Measurements from ENCODE around the gene PDIA6.

The PDIA6 gene

GRCh38 chr2:10777842-10778723 lies 34.5 kb downstream of the PDIA6 start:
- TF ChIP-seq ZFX (IDR thresholded peaks at IDR 0.05; ENCODE audit: borderline replicate concordance) = no peak
- no peak for TF ChIP-seq CTCF (IDR thresholded peaks at IDR 0.05)
- peak overlapping the region; percentile 59 for H3K27ac ChIP-seq

- H3K27ac ChIP-seq = peak overlapping the region; percentile 59
Observed at GRCh38 chr2:10777111-10777841, 35.3 kb downstream of the PDIA6 start.

GRCh38 chr2:10776231-10776977 lies 36.2 kb downstream of the PDIA6 start:
- H3K27ac ChIP-seq = peak overlapping the region; percentile 59
- TF ChIP-seq CTCF (IDR thresholded peaks at IDR 0.05) = no peak
- no peak for TF ChIP-seq ZFX (IDR thresholded peaks at IDR 0.05; ENCODE audit: borderline replicate concordance)

More at GRCh38 chr2:10777111-10777841, 35.3 kb downstream of the PDIA6 start:
- TF ChIP-seq ZFX (IDR thresholded peaks at IDR 0.05; ENCODE audit: borderline replicate concordance) = no peak
- no peak for TF ChIP-seq CTCF (IDR thresholded peaks at IDR 0.05)

GRCh38 chr2:10775831-10776230 lies 36.8 kb downstream of the PDIA6 start:
- H3K27ac ChIP-seq = peak overlapping the region; percentile 59; the same call in 1 of the 2 replicates
- TF ChIP-seq CTCF (IDR thresholded peaks at IDR 0.05) (no peak), ZFX (IDR thresholded peaks at IDR 0.05; ENCODE audit: borderline replicate concordance) (no peak)

- no peak for TF ChIP-seq CTCF (IDR thresholded peaks at IDR 0.05)
- TF ChIP-seq ZFX (IDR thresholded peaks at IDR 0.05; ENCODE audit: borderline replicate concordance) = no peak
- 0 out of 2 replicates have a peak overlapping the region, but pooled peaks have one; percentile 18 for H3K27ac ChIP-seq
Observed at GRCh38 chr2:10775021-10775780, 37.4 kb downstream of the PDIA6 start.

- peak overlapping the region; percentile 18; the same call in 1 of the 2 replicates for H3K27ac ChIP-seq
- TF ChIP-seq ZFX (IDR thresholded peaks at IDR 0.05; ENCODE audit: borderline replicate concordance) (no peak), CTCF (IDR thresholded peaks at IDR 0.05) (no peak)
Observed at GRCh38 chr2:10774394-10774793, 38.2 kb downstream of the PDIA6 start.

All from 22Rv1 (cell line).